Heart right ventricle (tissue), 16 donors: ENCODE measurements around the gene NUP133. TPM values are rescaled to one million over a fixed set of nuclear protein-coding genes. Genes with fewer than 3 reads are reported as not detected.

Source experiments
- ATAC-seq, 8 donors: fragments of 200-7000 bp; cut with Tn5 transposase; one replicate each; pipeline ENCODE4 v1.9.1; 2020; ENCODE audit warnings: mild to moderate bottlenecking in 8 of 8, moderate library complexity in 8 of 8, moderate number of reproducible peaks in 1 of 8
- DNase-seq, 2 donors: peaks; one replicate each; pipeline ENCODE4 v3.0.0-alpha.2; 2020
- H3K27ac ChIP-seq, 10 donors: fragments of 200-600 bp; sonication (generic) in 2 of 10; one replicate each; pipeline versions ENCODE4 v1.5.0 to v1.8.0; 2020 to 2022; ENCODE audit warnings: mild to moderate bottlenecking in 3 of 10
- H3K27me3 ChIP-seq, 7 donors: fragments of 200-600 bp; one replicate each; pipeline ENCODE4 v1.8.0; 2021 to 2022; ENCODE audit warnings: mild to moderate bottlenecking in 2 of 7
- H3K36me3 ChIP-seq, 9 donors: fragments of 200-600 bp; sonication (generic) in 1 of 9; one replicate each; pipeline versions ENCODE4 v1.5.0 to v1.8.0; 2020 to 2022; ENCODE audit warnings: mild to moderate bottlenecking in 2 of 9
- H3K4me1 ChIP-seq, 9 donors: fragments of 200-600 bp; sonication (generic) in 1 of 9; one replicate each; pipeline versions ENCODE4 v1.5.0 to v1.8.0; 2020 to 2022; ENCODE audit warnings: mild to moderate bottlenecking in 4 of 9
- H3K4me3 ChIP-seq, 10 donors: fragments of 200-600 bp; sonication (generic) in 2 of 10; one replicate each; pipeline versions ENCODE4 v1.5.0 to v1.8.0; 2020 to 2022; ENCODE audit warnings: mild to moderate bottlenecking in 7 of 10, moderate library complexity in 2 of 10
- H3K9me3 ChIP-seq, 11 donors: fragments of 200-600 bp in 10 of 11; sonication (generic) in 2 of 11; one replicate each; pipeline versions ENCODE4 v1.5.0 to v1.8.0; 2013 to 2022; ENCODE audit warnings: mild to moderate bottlenecking in 2 of 11, control low read depth in 1 of 11, moderate library complexity in 1 of 11
- CTCF ChIP-seq, 9 donors: fragments of 200-600 bp; sonication (generic) in 2 of 9; IDR thresholded peaks; one replicate each; pipeline versions ENCODE4 v1.5.0 to v1.8.0; 2021 to 2022; ENCODE audit warnings: antibody characterized with exemption in 9 of 9, mild to moderate bottlenecking in 5 of 9, moderate library complexity in 1 of 9
- WGBS, 2 donors: extraction: QIAGEN DNeasy Blood & Tissue Kit; methylation state at CpG; one replicate each; pipeline ENCODE4 v1.1.7; 2013; ENCODE audit warnings: inconsistent platforms in 1 of 2; 5-methylcytosine and 5-hydroxymethylcytosine counted together
- intact Hi-C, 10 donors: fragments of 100-400 bp; cut with DNase I; formaldehyde crosslinking; loops; one replicate each; pipeline versions ENCODE4 v1.11.1 to v1.14.2; 2022
- polyA plus RNA-seq, 2 donors: library from polyadenylated mRNA; stranded (reverse); fragments of 200-250 nt; gene quantifications; one replicate each; pipeline ENCODE4 v1.2.3, GENCODE V29; 2013
- total RNA-seq, 10 donors: library from RNA; stranded (reverse); fragmentation: NEBNext Ultra II Directional in 3 of 10; extraction: Animal tissue kit (Norgen Biotek cat#: 25700) in 3 of 10; gene quantifications; one replicate each; pipeline versions ENCODE4 v1.2.1 to v1.2.4, GENCODE V29; 2021 to 2023
- donor health status: Arrhythmogenic right ventricular cardiomyopathy.
- donor health status: ischemic (EF 13 %, LVEDD 7.1; RV severe dilation, severe dysfunction).
- donor health status: healthy with polysubstance abuse.
- donor health status: DM: no; HTN: yes; CAD: no.
- donor health status: DM: no; HTN: no; CAD: no.
- donor health status: ischemic (EF 25% LVEDD 6.9; RV normal size, moderate dysfunction).
- donor health status: ischemic (EF 25% LVEDD 5.7; RV mildly dilated, moderate dysfunction).
- donor health status: healthy.
- donor health status: DM: yes; HTN: yes; CAD: no.
- donor health status: Ischemic cardiomyopathy.
- donor health status: ischemic (EF 35%, LVEDD 5.7; RV mildly dilated, moderate dysfunction).
- donor health status: nonischemic (EF 11% LVEDD 7.7; RV severe dilation, severe dysfunction).
- donor health status: DM: yes; HTN: yes; CAD: no.
- donor health status: PGD.
- donor health status: ischemic (EF 29% LVEDD 5.4; RV normal size, mild dysfunction).
- donor health status: nonischemic (EF 23%, LVEDD 6.1; RV moderate dilation, normal function).

Gene NUP133
- total and polyA plus RNA-seq, 12 donors: 9.3 to 36.3 (median 31.3) TPM

- no peak overlapping the region for H3K4me3 ChIP-seq
- H3K27ac ChIP-seq: peak overlapping the region in 9 of 10 donors; percentile 39 to 98 (median 80)
- WGBS, 2 donors: 36 to 38% methylated on average over 11 of the region's 11 CpGs
- H3K27me3 ChIP-seq: peaks cover 0 to 50% (median 28%) of the 10 kb centered on the region in 7 donors
- ATAC-seq (no peak), DNase-seq (no peak)
- H3K4me1 ChIP-seq: peaks cover 7 to 57% (median 43%) of the 10 kb centered on the region in 9 donors
- no peaks in the 10 kb centered on the region for H3K36me3 ChIP-seq
- no peaks in the 10 kb centered on the region for H3K9me3 ChIP-seq
- intact Hi-C loops: loop anchor here in 1 of 10 donors (2.0 kb wide), 1 partner anchor 19 kb away; no protein-coding TSS in a partner anchor
- no peak for TF ChIP-seq CTCF (IDR thresholded peaks at IDR 0.05)
These were observed 96.6 kb downstream of the NUP133 start for GRCh38 chr1:229411434-229412055.

- ATAC-seq (peak; percentile 64 to 91 (median 71)), DNase-seq (peak; percentile 68 to 82)
- WGBS, 2 donors: 9 to 11% methylated on average over 14 of the region's 14 CpGs
- peak overlapping the region in 5 of 10 donors; percentile 21 to 41 (median 28) for H3K4me3 ChIP-seq
- no peaks in the 10 kb centered on the region for H3K36me3 ChIP-seq
- peaks cover 0 to 56% (median 35%) of the 10 kb centered on the region in 7 donors for H3K27me3 ChIP-seq
- intact Hi-C loops: loop anchor here in 1 of 10 donors (2.0 kb wide), 1 partner anchor 20 kb away; no protein-coding TSS in a partner anchor
- H3K9me3 ChIP-seq: no peaks in the 10 kb centered on the region
- H3K27ac ChIP-seq: peak overlapping the region; percentile 58 to 98 (median 82)
- peaks cover 7 to 57% (median 43%) of the 10 kb centered on the region in 9 donors for H3K4me1 ChIP-seq
- TF ChIP-seq CTCF (IDR thresholded peaks at IDR 0.05): peak in 2 of 9 donors; percentile 11 to 12
These were observed 97.3 kb downstream of the NUP133 start for GRCh38 chr1:229410692-229411433.

GRCh38 chr1:229410370-229410691, 97.8 kb downstream of the NUP133 start:
- no peak for TF ChIP-seq CTCF (IDR thresholded peaks at IDR 0.05)
- peaks cover 0 to 62% (median 38%) of the 10 kb centered on the region in 7 donors for H3K27me3 ChIP-seq
- ATAC-seq (no peak), DNase-seq (no peak)
- no peaks in the 10 kb centered on the region for H3K9me3 ChIP-seq
- peaks cover 7 to 57% (median 43%) of the 10 kb centered on the region in 9 donors for H3K4me1 ChIP-seq
- WGBS, 2 donors: 44 to 47% methylated on average over 9 of the region's 9 CpGs
- H3K4me3 ChIP-seq: peak overlapping the region in 5 of 10 donors; percentile 21 to 41 (median 28)
- no peaks in the 10 kb centered on the region for H3K36me3 ChIP-seq
- peak overlapping the region; percentile 58 to 98 (median 82) for H3K27ac ChIP-seq
- intact Hi-C loops: loop anchor here in 1 of 10 donors (2.0 kb wide), 1 partner anchor 20 kb away; no protein-coding TSS in a partner anchor

GRCh38 chr1:229409616-229410369, 98.3 kb downstream of the NUP133 start:
- H3K36me3 ChIP-seq: no peaks in the 10 kb centered on the region
- H3K27me3 ChIP-seq: peaks cover 0 to 63% (median 38%) of the 10 kb centered on the region in 7 donors
- intact Hi-C loops: loop anchor here in 1 of 10 donors (2.0 kb wide), 1 partner anchor 21 kb away; no protein-coding TSS in a partner anchor
- WGBS, 2 donors: 34 to 37% methylated on average over 18 of the region's 18 CpGs
- TF ChIP-seq CTCF (IDR thresholded peaks at IDR 0.05): no peak
- H3K27ac ChIP-seq: peak overlapping the region; percentile 17 to 98 (median 78)
- peaks cover 7 to 57% (median 43%) of the 10 kb centered on the region in 9 donors for H3K4me1 ChIP-seq
- no peaks in the 10 kb centered on the region for H3K9me3 ChIP-seq
- DNase-seq (no peak), ATAC-seq (peak in 5 of 8 donors; percentile 4 to 55 (median 21))
- peak overlapping the region in 5 of 10 donors; percentile 21 to 41 (median 30) for H3K4me3 ChIP-seq
